ACHN (cell line): Measurements from ENCODE around the gene MOB3A.

Experiments used
- DNase-seq: peaks from one replicate; pipeline ENCODE4 v3.0.0-alpha.2; 2015
- in situ Hi-C: cut with HindIII; loops from 2 replicates; pipeline ENCODE4 v1.10.0; 2017; ENCODE audit warnings: low sequenced_read_pairs, low pct_ligation_motif_present, low pct_unique_long_range_greater_than_20kb

The MOB3A gene

DNA sequence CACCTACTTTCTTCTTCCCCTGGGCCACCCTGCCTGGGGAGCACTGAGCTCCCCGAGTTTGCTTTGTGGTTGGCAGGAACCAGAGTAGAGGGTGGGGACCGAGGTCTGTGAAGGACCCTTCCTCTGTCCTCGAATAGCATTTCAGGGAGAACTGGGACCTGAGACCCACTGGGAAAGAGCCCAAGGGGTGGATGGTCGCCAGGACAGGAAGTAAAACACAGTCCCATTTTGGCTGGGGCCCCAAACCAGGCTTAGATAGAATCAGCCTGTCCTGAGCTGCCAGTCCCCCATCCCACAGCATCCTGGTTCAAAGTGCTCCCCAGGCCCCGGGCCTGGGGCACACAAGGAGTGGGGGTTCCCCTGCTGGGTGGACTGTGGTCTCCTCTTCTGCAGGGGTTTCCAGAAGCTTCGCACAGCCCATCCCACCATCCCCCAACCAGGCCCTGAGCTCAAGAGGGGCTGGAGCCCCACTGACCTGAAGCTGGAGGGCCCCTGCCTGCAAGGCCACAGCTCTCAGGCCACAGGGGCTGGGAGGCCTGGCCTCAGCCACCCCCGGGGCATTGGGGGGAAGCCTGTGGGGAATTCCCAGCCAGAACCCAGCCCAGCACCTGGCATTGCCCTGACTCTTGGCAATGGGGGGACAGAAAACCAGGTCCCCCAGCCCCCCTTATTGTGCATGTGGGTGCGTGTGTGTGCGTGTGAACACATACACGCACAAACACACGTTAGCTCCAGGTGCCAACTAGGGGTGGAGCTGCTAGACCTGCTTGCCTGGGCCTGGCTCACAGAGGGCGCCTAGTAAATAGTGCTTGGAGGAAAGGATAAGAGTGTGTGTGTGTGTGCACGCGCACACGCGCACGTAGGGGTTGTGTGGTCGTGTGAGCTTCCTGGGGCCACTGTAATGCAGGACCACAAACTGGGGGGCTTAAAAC is 44.1 kb downstream of the MOB3A start:
- in situ Hi-C loops, result no loop called here
- DNase-seq, result no peak

DNA sequence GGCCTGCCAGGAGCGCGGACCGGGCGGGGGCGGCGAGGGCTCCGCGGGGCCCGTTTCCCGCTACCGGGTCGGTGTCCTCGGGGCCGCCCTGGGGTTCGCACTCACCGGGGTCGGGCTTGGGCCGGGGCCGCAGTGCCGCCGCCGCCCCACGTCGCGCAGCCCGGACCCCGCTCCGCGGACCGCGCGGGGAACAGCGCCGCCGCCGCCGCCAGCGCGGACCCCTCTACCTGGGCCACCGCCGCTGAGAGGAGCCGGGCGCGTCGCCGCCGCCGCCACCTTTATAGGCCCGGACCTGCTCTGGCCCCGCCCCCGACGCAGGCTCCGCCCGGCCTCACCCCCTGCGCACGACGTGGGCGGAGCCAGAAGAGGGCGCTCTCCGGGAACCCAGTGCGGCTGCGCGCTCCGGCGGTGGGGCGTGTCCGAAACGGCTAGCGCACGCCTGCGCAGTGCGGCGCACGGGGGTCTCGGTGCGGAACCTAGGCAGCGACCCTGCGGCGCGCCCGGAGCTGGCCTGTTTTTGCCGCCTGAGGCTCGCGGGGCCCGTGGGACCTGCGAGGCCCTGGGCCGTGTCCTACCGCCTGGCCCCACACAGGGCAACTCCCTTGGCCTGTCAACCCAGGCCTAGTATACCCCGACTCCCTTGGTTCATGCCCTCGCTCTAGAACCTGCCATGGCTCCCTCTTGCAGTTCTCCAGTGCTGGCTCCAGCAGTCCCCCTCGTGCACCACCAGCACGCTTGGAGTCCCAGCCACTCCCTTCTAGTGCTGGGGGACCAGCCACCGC is 44.9 kb downstream of the MOB3A start, which contains the start of gene MKNK2:
MKNK2 (minus strand) TSS at position 254 of the 782 bp plus-strand sequence. CDS start 393 bp downstream, outside the sequence.
- in situ Hi-C loops, result no loop called here
- peak; percentile 79 for DNase-seq

DNA sequence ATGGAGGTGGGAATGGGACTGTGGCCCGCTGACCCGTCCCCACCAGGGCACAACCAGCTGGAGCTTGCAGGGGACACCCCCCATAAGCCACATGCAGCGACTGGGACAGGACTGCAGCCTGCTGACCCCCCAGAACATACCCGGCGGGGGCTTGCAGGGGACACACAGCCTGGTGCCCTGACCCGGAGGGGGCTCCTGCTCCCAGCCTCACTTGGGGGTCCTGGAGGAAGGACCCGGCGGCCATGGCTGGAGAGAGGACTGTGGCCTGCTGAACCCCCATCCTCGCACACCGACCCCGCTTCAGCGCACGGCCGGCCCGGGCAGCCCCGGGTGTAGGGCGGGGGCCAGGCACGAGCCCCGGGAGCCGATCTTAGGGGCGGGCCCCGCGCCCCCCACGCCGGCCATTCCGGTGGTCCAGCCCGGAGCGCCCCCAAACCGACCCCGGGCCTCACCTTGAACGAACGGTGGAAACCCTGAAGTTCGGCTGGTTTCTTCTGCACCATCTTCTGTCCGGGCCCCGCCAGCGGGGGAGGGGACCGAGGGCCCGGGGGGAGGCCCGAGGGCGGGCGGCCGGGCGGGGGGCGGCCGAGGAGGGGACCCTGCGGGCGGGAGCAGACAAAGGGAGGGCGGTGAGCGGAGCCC is 45.7 kb downstream of the MOB3A start:
- no peak for DNase-seq
- in situ Hi-C loops, result no loop called here

DNA sequence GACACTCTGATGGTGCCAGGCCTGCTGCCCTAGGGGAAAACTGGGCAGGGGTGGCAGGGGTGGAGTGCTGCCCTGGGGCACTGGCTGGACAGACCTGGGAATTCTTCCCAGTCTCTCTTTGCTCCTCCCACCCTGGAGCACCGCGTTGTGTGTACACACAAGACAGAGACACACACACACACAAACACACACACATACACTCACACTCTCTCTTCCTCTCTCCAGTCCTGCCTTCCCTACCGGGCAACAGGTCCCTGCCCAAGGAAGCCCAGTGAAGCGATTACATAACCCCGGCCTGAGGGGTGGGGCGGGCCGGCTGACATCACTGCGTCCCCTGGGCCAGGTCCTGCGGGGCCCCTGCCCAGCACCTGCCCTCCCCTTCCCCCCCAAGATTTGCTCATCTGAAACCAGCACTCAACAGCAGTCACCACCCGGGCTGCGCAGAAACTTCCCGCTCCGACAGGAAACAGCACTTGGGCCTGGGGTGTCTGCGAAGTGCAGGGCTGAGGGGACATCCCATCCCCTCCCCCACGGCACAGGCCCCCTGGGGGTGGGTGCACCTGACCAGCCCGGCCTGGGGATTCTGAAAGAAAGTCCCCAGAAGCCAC is 46.3 kb downstream of the MOB3A start:
- peak; percentile 53 for DNase-seq
- in situ Hi-C loops, result no loop called here

DNA sequence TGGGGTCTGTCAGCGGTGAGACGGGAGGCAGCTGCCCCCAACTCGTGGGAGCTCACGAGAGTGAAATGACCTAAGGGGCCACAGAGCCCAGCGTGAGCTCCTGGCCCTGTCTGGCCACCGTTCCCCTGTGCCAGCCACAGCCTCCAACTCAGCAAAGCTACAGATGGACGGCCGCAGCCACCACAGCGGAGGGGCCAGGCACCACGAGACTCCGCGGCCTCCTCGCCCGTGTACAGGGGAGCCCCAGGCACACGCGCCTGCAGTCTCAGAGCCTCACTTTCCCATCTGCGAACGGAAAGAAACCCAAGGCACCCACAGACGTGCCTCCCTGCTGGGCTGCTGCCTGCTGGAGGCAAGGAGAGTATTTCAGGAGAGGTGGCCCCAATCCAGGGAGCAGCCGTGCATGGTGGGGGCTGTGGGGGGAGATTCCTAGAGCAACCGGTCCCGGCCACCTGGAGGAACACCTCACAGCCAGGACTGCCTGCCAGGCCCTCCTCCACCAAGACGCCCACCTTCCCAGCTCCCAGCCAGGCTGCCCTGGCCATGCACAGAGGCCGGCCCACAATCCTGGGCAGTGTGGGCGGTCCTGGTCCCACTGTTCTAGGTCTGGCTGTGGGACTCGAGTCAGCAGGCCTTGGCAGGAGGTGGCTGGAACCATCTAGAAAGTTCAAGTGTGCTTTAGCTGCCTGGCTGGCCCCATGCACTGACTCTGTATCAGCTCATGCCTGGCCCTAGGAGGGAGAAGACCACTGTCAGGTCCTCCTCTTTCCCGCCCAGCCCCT is 47.0 kb downstream of the MOB3A start:
- in situ Hi-C loops, result no loop called here
- no peak for DNase-seq

DNA sequence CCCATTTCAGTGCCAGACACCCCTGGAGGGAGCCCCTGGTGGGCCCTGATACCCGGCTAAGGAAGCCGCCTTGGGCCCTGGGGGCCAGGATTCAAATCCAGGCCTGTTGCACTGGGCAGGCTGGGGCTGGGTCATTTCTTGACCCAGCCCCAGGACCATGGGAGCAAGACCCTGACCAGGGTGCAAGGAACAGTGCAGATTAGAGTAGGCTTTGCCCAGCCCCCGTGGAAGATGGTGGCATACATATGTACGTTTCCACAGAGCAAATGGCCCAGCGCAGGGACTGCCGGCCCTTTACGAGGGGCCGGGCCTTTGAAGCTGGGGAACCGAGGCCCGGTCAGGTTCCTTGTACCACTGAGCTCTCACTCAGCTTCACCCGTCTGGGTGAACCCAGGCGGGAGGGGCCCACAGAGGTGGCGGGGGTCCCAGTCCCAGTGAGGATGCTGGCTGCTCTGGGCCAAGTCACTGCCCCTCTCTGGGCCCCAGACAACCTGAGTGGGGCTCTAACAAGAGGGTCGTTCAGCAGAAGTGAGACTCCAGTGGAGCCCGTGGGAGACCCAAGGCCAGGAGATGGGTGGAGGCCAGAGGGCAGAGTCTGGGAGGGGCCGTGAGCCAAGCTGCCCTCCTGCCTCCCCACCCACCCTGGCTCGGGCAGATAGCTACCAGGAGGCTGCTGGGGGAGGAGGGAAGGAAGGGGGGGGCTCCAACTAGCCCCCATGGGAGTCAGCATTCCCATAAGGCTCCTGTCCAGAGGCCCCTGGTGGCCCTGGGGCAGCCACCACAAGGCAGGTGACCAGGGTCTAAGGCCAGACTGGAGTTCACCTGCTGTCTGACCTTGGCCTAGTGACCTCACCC is 47.8 kb downstream of the MOB3A start:
- in situ Hi-C loops, result no loop called here
- DNase-seq, result no peak

DNA sequence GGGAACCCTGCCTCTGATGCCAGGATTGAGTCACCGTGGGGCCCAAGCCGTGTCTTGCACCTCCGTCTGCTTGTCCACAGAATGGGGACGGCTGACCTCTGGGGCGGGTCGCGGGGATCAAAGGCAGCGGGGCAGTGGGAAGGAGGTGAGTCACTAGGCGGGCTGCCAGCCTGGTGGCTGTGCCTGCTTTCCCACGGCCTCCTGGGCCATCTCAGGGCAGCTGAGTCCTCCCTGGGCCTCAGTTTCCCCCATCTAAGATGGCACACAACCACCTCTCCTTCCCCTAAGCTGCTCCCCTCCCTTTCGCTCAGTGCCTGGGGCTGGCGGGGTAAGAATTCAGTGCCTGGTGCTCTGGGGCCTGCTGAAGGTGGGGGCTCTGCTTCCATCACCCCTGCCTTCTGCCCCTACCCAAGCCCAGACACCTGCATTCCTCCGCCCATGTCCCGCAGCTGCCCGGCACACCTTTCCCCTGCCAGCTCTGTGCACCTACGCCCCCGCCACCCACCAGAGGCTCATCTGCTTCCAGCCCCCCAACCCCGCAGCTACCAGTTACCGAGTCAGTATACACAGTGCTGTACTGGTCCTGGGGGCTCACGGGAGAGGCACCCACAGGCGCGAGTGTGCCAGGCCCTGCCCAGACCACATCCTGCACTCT is 48.5 kb downstream of the MOB3A start:
- DNase-seq, result peak; percentile 48
- in situ Hi-C loops, result no loop called here

DNA sequence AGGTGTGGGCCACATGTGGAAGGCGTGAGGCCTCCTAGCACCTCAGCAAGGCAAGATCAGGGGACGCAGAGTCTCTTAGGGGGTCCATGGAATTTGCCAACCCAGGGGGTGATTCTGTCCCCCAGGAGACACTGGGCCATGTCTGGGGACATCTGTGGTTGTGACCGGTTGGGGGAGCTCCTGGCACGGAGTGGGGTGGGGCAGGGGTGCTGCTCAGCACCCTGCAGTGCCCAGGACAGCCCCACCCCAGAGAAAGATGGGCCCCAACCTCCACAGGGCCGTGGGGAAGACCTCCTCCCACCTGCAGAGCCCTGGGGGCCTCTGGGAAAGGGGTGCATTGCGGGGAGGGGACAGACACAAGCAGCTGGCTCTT is 49.1 kb downstream of the MOB3A start:
- no peak for DNase-seq
- in situ Hi-C loops, result no loop called here

DNA sequence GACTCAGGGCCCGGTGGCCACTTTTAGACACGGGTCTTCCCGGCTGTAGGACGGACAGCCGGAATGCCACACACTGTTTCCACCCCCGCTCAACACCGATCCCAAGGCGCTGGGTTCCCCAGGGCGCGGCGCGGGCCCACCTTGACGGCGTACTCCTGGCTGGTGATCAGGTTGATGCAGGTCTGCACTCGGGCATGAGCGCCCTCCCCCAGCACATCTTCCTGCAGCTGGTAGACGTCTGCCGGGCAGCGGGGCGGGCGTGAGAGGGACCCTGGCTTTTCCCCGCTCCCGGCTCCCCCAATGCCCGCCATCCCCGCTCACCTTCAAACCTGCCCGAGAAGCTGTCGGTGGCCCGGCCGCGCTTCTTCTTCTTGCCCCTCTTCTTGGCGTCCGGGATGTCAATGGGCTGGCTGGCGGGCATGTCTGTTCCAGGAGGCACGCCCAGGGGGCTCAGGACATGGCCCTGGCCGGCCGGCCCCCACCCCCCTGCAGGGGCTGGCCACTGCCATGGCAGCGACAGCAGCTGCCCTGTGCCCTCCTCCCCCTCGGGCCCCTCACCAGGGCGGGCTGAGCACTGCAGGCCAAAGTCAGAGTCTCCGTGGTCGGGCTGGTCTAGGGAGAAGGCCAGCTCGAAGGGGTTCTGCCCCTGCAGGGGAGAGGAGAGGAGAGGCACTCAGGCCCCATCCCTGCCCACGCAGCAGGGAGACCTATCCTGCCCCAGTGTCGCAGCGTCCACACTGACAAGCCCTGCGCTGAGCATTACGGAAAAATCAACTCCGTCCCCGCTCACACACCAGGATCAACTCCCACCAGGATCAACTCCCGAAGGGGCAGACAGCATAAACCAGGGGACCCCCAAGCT is 49.8 kb downstream of the MOB3A start:
- DNase-seq, result no peak
- in situ Hi-C loops, result no loop called here

DNA sequence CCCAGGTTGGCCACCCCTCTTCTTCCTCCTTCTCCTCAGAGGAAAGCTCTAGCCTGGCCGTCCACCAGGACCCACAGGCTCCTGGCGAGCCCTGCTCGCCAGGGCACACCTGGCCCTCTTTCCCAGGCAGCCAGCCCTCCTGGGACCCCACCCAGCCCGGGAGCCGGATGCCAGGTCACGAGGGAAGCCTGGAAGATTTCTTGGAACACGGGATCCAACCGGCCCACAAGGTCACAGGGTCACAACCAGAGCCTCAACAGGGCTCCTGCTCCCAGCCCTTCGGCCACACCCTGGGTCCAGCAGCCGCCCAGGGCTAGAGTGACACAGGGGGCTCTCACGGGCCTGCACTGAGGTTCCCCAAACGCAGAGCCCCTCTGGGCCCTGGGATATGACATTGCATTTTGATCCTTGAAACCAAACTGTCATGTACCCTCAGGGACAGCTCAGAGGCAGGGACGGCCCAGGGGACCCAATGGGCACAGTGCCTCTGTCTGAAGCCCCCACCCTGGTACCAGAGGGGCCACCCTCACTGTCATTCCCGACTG is 50.6 kb downstream of the MOB3A start:
- in situ Hi-C loops, result no loop called here
- no peak for DNase-seq

DNA sequence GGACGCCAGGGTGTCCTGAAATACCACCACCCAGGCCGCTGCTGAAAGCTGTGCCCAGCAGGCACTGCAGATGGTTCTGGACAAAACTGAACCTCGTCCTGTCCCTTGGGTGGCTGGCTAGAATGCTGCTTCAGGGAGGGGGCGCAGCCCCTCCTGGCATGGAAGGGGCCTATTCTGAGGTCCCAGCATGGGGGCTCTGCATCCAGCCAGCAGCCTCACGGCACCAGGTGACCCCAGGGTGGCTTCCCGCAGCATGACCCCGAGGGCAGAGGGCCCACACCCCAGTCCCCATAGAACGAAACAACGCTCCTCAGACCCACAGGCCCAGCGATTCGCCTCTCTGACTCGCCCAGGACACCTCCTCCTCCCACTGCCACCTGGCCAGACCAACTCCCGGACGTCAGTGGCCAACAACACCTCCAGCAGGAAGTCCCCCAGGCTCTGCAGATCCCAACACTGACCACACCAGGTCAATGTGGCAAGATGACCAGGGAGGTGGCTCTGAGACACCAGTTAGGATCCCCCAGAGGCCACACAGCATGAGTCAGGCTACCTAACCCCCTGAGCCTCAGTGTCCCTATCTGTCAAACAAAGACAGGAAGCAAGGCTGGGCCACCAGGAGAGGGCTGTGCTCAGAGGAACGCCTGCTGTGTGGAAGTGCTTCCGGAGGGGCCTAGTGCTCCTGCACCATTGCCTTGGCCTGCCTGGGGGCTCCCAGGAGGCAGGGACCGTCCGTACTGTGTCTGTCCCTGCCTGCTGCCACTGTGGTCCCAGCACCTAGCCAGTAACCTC is 51.2 kb downstream of the MOB3A start:
- in situ Hi-C loops, result no loop called here
- DNase-seq, result no peak

DNA sequence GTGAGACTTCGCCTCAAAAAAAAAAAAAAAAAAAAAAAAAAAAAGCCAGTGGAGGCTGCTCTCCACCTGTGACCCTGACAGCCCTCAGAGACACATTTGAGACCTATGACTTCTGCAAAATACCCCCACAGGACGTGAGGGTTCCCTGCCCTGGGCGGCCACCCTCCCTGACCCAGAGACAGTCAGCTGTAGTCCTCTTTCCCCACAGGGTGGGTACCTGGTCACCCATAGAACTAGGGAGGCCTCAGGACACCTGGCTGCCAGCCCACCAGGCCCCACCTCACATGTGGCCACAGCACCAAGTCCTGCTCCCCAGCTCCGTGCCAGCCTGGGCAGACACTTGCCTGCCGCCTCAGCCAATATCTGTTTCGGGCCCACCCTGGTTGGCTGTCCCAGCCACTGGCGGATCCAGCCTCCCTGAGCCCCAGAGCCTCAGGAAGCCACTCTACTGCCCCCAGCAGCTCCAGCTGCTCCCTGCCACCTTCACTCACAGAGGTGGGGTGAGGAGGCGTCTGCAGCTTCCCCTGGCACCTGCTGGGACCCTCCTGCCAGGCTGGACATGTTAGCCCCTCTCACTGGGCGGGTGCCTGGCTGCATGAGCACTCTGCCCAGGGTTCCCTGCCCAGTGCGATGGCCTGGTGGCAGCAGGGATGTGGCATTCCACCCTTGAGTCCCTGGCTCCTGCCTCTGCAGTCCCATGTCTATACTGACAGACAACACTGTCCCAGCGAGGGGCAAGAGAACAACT is 52.0 kb downstream of the MOB3A start:
- in situ Hi-C loops, result no loop called here

DNA sequence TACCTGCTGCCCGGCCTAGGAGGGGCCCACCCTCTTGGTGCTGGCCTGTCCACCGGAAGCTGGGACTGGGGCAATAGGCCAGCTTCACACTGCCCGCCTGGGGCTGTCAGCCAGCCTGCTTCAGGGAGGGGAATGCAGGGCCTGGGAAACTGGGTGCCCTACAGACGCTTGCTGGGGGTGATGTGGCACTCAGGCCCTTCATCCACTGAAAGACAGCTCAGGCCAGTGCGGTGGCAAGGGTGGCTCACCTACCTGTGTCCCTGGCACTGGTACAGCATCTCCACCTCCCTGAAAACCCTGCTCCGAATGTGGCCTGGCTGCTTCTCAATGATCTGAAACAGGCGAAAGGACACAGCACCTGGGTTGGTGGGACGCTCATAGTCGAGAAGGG is 52.9 kb downstream of the MOB3A start:
- in situ Hi-C loops, result no loop called here
- no peak for DNase-seq

More for the DNA sequence above, 52.0 kb downstream of the MOB3A start:
- no peak for DNase-seq

DNA sequence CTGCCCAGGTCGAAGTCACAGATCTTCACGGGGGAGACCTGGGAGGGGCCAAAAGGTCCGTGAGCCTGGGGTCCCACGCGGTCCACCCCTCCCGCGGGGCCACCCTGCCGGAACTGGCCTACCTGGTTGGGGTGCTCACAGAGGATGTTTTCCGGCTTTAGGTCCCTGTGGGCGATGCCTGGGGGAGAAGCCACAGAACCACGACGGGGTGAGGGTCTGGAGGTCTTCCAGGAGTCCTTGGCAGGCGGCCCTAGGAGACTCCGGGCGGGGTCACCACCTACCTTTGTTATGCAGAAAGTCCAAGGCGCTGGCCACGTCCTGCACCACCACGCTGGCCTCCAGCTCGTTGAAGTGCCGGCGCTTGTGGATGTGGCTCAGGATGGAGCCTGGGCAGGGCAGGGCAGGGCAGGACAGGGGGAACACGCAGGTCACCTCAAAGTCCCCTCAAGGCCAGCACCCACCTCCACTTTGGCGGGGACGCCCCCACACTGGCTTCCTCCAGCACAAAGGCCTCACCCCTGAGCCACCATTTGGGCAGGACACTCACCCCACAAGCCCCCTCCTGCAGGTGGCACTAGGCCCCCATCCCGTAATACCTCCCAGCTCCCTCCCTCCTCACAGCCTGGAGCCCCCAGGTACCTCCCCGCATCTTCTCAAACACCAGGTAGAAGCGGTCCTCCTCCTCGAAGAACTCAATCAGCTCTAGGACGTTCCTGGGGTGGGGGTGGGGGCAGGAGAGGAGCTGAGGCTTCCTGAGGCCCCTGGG is 53.5 kb downstream of the MOB3A start:
- no peak for DNase-seq
- in situ Hi-C loops, result no loop called here
